HCT116 (cell line): Measurements from ENCODE around the gene CDC42BPA. TPM values are rescaled to one million over a fixed set of nuclear protein-coding genes. Genes with fewer than 3 reads are reported as not detected.
A peak's percentile ranks its signal among the peaks of the same experiment; 100 is the strongest.

ENCODE experiments used
- ATAC-seq: fragments of 200-7000 bp; cut with Tn5 transposase; 2 replicates; pipeline ENCODE4 v1.9.1; 2020; ENCODE audit warnings: mild to moderate bottlenecking, moderate library complexity
- BruUV-seq: library from RNA; stranded (reverse); fragments of 400-500 nt; replicated peaks from 2 replicates; lab custom pipeline; 2021; lab: Mats Ljungman, UMichigan
- CTCF ChIA-PET: fragments of 300-600 bp; sonication (Branson Sonifier 250); formaldehyde crosslinking; loops from one replicate; lab custom pipeline; 2021; ENCODE audit warnings: antibody characterized with exemption; lab: Charles Lee
- POLR2A ChIA-PET: fragments of 300-600, 350-600 bp; sonication (Branson Sonifier 250); formaldehyde crosslinking; loops from one replicate; lab custom pipeline; 2021; ENCODE audit warnings: antibody characterized with exemption; lab: Charles Lee
- RAD21 ChIA-PET, 2 experiments: fragments of 300-600 bp; sonication (Branson Sonifier 250); formaldehyde crosslinking; loops; one replicate each; lab custom pipeline; 2023; ENCODE audit warnings: low total read pairs in 2 of 2; ENCODE audit not compliant: uncharacterized antibody in 2 of 2, unreplicated experiment in 2 of 2, low non-redundant PET in 1 of 2; lab: Charles Lee
- DNase-seq: peaks from one replicate; pipeline ENCODE4 v3.0.0-alpha.2; 2010; ENCODE audit warnings: low read depth, low spot score
- H2AFZ ChIP-seq: fragments of 200-600 bp; shearing (Covaris generic), sonication (generic); 2 replicates; pipeline ENCODE4 v1.6.1; 2017; ENCODE audit warnings: low read depth, mixed run types, mixed read lengths, antibody characterized with exemption, low read length; ENCODE audit not compliant: poor library complexity, severe bottlenecking
- H3K27ac ChIP-seq: 2 replicates; pipeline ENCODE4 v1.5.1; 2012; ENCODE audit warnings: low read depth, low read length
- H3K27me3 ChIP-seq: fragments of 200-600 bp; sonication (generic); 2 replicates; pipeline ENCODE4 v1.6.1; 2016; ENCODE audit warnings: mixed run types, low read length, mixed read lengths; ENCODE audit not compliant: insufficient read depth
- H3K36me3 ChIP-seq, 2 experiments: fragments of 200-500 bp in 1 of 2; fragments of 200-600 bp in 1 of 2; sonication (Bioruptor generic) in 1 of 2; sonication (generic) in 1 of 2; 2 replicates each; pipeline versions ENCODE4 v1.5.1 to v1.6.1; 2014 to 2016; ENCODE audit warnings: low read length in 2 of 2, inconsistent platforms in 1 of 2, mixed read lengths in 1 of 2, mixed run types in 1 of 2; ENCODE audit not compliant: insufficient read depth in 2 of 2, control insufficient read depth in 1 of 2
- H3K4me1 ChIP-seq, 2 experiments: fragments of 200-600 bp in 1 of 2; sonication (generic) in 1 of 2; 2 replicates each; pipeline versions ENCODE4 v1.5.1 to v1.6.1; 2012 to 2017; ENCODE audit warnings: low read length in 2 of 2, inconsistent platforms in 1 of 2, mild to moderate bottlenecking in 1 of 2, mixed read lengths in 1 of 2, mixed run types in 1 of 2, moderate library complexity in 1 of 2; ENCODE audit not compliant: insufficient read depth in 2 of 2, control insufficient read depth in 1 of 2
- H3K4me2 ChIP-seq: fragments of 200-600 bp; sonication (generic); 2 replicates; pipeline ENCODE4 v1.6.1; 2017; ENCODE audit warnings: mixed run types, low read length, mixed read lengths
- H3K4me3 ChIP-seq, 2 experiments: fragments of 200-600 bp in 1 of 2; sonication (generic) in 1 of 2; replicated peaks in 1 of 2; 2 replicates each; pipeline ENCODE4 v1.5.1; 2011 to 2016; ENCODE audit warnings: low read length in 2 of 2, control low read depth in 1 of 2, low read depth in 1 of 2, mild to moderate bottlenecking in 1 of 2, mixed read lengths in 1 of 2, mixed run types in 1 of 2
- H3K79me2 ChIP-seq: fragments of 200-600 bp; sonication (generic); 2 replicates; pipeline ENCODE4 v1.6.1; 2017; ENCODE audit warnings: mild to moderate bottlenecking, mixed run types, low read length, moderate library complexity, mixed read lengths; ENCODE audit not compliant: insufficient read depth
- H3K9ac ChIP-seq: fragments of 200-600 bp; sonication (generic); 2 replicates; pipeline ENCODE4 v1.6.1; 2016; ENCODE audit warnings: low read length, mixed read lengths
- H3K9me2 ChIP-seq: fragments of 200-600 bp; sonication (generic), shearing (Covaris generic); 2 replicates; pipeline ENCODE4 v1.6.1; 2017; ENCODE audit warnings: mixed run types, mild to moderate bottlenecking, moderate library complexity; ENCODE audit not compliant: insufficient read depth
- H3K9me3 ChIP-seq, 2 experiments: fragments of 200-500 bp in 1 of 2; fragments of 200-600 bp in 1 of 2; sonication (Bioruptor generic) in 1 of 2; sonication (generic) in 1 of 2; 2 replicates each; pipeline ENCODE4 v1.6.1; 2014 to 2017; ENCODE audit warnings: low read length in 2 of 2, mixed read lengths in 2 of 2, inconsistent platforms in 1 of 2, low read depth in 1 of 2, mild to moderate bottlenecking in 1 of 2, mixed run types in 1 of 2, moderate library complexity in 1 of 2; ENCODE audit not compliant: control insufficient read depth in 1 of 2, insufficient read depth in 1 of 2
- H4K20me1 ChIP-seq: fragments of 200-600 bp; sonication (generic), shearing (Covaris generic); 2 replicates; pipeline ENCODE4 v1.6.1; 2017; ENCODE audit warnings: mixed run types, mild to moderate bottlenecking, moderate library complexity; ENCODE audit not compliant: insufficient read depth
- CBX3 ChIP-seq: IDR thresholded peaks from 2 replicates; pipeline ENCODE4 v1.6.1; 2012; ENCODE audit warnings: low read depth
- CEBPB ChIP-seq: IDR thresholded peaks from 2 replicates; pipeline ENCODE4 v1.6.1; 2012; ENCODE audit warnings: low read depth
- ELF1 ChIP-seq: IDR thresholded peaks from 2 replicates; pipeline ENCODE4 v1.6.1; 2012; ENCODE audit warnings: low read depth, borderline replicate concordance
- FOSL1 ChIP-seq: IDR thresholded peaks from 2 replicates; pipeline ENCODE4 v1.6.1; 2012; ENCODE audit warnings: low read depth
- POLR2A ChIP-seq: IDR thresholded peaks from 2 replicates; pipeline ENCODE4 v1.7.0; 2011; ENCODE audit warnings: borderline replicate concordance; ENCODE audit not compliant: insufficient read depth, insufficient read length; ENCODE audit errors: extremely low read depth
- POLR2AphosphoS5 ChIP-seq: IDR thresholded peaks from 2 replicates; pipeline ENCODE4 v1.6.1; 2011; ENCODE audit warnings: mild to moderate bottlenecking, low read depth, low read length, moderate library complexity
- RAD21 ChIP-seq: IDR thresholded peaks from 2 replicates; pipeline ENCODE4 v1.6.1; 2012; ENCODE audit warnings: low read depth, mild to moderate bottlenecking
- SRF ChIP-seq: IDR thresholded peaks from 2 replicates; pipeline ENCODE4 v1.6.1; 2012; ENCODE audit warnings: low read depth
- YY1 ChIP-seq: IDR thresholded peaks from 2 replicates; pipeline ENCODE4 v1.6.1; 2011; ENCODE audit warnings: low read length, low read depth, moderate library complexity, mild to moderate bottlenecking; ENCODE audit not compliant: insufficient replicate concordance; ENCODE audit errors: extremely low read depth
- ZFX ChIP-seq: fragments of 450-650 bp; IDR thresholded peaks from 2 replicates; pipeline ENCODE4 v1.6.1; 2017
- ZNF274 ChIP-seq: fragments of 200-500 bp; sonication (Bioruptor generic); IDR thresholded peaks from 2 replicates; pipeline ENCODE4 v1.6.1; 2014; ENCODE audit warnings: mild to moderate bottlenecking, low read depth, low read length, inconsistent platforms
- intact Hi-C: fragments of 100-400 bp; cut with micrococcal nuclease; formaldehyde crosslinking; loops from 2 replicates; pipeline ENCODE4 v1.10.0; 2022
- total RNA-seq: library from RNA; stranded (reverse); gene quantifications from one replicate; pipeline ENCODE4 v1.2.1, GENCODE V29; 2021; ENCODE audit not compliant: unreplicated experiment
- TF ChIP-seq, protein P1 (sequence below), 3 experiments: fragments of 200-600 bp in 1 of 3; sonication (generic) in 1 of 3; IDR thresholded peaks in 2 of 3; conservative IDR thresholded peaks in 1 of 3; 2 replicates each; pipeline ENCODE4 v1.5.1; 2012 to 2017; ENCODE audit warnings: low read depth in 2 of 3, low read length in 2 of 3, antibody characterized with exemption in 1 of 3, borderline replicate concordance in 1 of 3, control low read depth in 1 of 3, mild to moderate bottlenecking in 1 of 3, mixed read lengths in 1 of 3, mixed run types in 1 of 3, moderate library complexity in 1 of 3; ENCODE audit not compliant: insufficient read depth in 1 of 3
- TF ChIP-seq, protein P2 (sequence below): IDR thresholded peaks from 2 replicates; pipeline ENCODE4 v1.6.1; 2011; ENCODE audit warnings: mild to moderate bottlenecking, low read length, moderate library complexity; ENCODE audit not compliant: insufficient replicate concordance; ENCODE audit errors: extremely low read depth

Gene CDC42BPA
- total RNA-seq, 1 experiment from 2014 or later, result 44.0 TPM

DNA sequence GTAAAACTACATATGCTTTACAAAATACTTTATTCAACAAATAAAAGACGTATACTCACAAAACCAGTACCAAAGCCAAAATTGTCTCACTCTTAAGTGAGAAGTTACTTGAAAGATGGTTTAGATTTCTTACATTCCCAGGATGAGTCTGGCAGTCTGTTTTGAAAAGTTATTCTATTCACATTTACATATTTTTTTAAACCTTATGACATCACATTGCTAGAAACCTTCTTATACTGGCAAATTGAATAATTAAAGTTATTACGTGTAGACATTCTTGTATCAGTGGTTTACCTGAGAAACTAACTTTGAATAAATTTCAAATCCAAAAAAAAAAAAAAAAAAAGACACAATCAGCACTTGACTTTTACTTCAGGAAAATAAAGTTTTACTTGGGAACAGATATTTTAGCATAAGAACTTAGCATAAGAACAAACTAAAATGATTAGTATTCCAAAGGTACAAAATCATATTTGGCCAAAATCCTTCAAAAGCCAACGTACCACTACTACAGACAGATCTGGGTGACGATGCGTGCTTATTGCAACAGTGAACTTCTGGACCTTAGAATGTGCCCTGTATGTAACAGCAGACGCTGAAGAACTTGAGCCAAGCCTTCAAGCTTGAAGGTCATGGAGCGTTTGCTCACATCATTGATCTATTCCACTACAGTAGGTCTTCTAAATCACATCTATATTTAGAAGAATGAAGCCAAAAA is 2.5 kb downstream of the CDC42BPA start:
- intact Hi-C loops, result loop anchor here (5.0 kb wide), 4 partner anchors 42 to 117 kb away; no protein-coding TSS in a partner anchor
- H2AFZ ChIP-seq, result no peak overlapping the region
- TF ChIP-seq POLR2AphosphoS5, result no peak
- 0 out of 2 replicates have a peak, but pooled peaks have one; percentile 13 for TF ChIP-seq CBX3
- TF ChIP-seq, all 23 proteins: peak for 1
- H4K20me1 ChIP-seq, result peaks cover 4% of the 10 kb centered on the region; the same call in 1 of the 2 replicates
- BruUV-seq, result no TSS peak
- no peaks in the 10 kb centered on the region for H3K27me3 ChIP-seq
- CTCF ChIA-PET, result no interaction called here
- RAD21 ChIA-PET, result no interaction called here
- H3K36me3 ChIP-seq, result no peaks in the 10 kb centered on the region
- H3K9ac ChIP-seq, result peak overlapping the region; percentile 80
- DNase-seq (no peak), ATAC-seq (no peak)
- peak overlapping the region; percentile 75 for H3K4me3 ChIP-seq
- POLR2A ChIA-PET, result no interaction called here
- no peaks in the 10 kb centered on the region for H3K9me2 ChIP-seq
- peak overlapping the region; percentile 88 for H3K4me2 ChIP-seq
- peaks cover 69% of the 10 kb centered on the region for H3K79me2 ChIP-seq
- H3K9me3 ChIP-seq, result no peaks in the 10 kb centered on the region
- H3K27ac ChIP-seq, result peak overlapping the region; percentile 83; the same call in 1 of the 2 replicates
- peaks cover 7 to 38% of the 10 kb centered on the region in 2 experiments for H3K4me1 ChIP-seq

- DNase-seq (no peak), ATAC-seq (no peak)
- Histone ChIP-seq H4K20me1 (peaks cover 4% of the 10 kb centered on the region; the same call in 1 of the 2 replicates), H3K27ac (no peak overlapping the region), H3K9me3 (no peaks in the 10 kb centered on the region), H3K4me2 (peak overlapping the region; percentile 29; the same call in 1 of the 2 replicates), H3K4me3 (no peak overlapping the region), H3K4me1 (peaks cover 7 to 34% of the 10 kb centered on the region in 2 experiments), H3K79me2 (peaks cover 84% of the 10 kb centered on the region), H3K36me3 (no peaks in the 10 kb centered on the region), H3K27me3 (no peaks in the 10 kb centered on the region), H2AFZ (no peak overlapping the region), H3K9ac (no peak overlapping the region), H3K9me2 (no peaks in the 10 kb centered on the region)
- no TSS peak for BruUV-seq
- intact Hi-C loops, result no loop called here
- ChIA-PET POLR2A (no interaction called here), RAD21 (no interaction called here), CTCF (no interaction called here)
- TF ChIP-seq ZFX (no peak), FOSL1 (no peak), POLR2A (no peak), ZNF274 (no peak), CEBPB (no peak), SRF (no peak), RAD21 (no peak), POLR2AphosphoS5 (no peak), YY1 (no peak), ELF1 (no peak)
- TF ChIP-seq, protein P1, sequence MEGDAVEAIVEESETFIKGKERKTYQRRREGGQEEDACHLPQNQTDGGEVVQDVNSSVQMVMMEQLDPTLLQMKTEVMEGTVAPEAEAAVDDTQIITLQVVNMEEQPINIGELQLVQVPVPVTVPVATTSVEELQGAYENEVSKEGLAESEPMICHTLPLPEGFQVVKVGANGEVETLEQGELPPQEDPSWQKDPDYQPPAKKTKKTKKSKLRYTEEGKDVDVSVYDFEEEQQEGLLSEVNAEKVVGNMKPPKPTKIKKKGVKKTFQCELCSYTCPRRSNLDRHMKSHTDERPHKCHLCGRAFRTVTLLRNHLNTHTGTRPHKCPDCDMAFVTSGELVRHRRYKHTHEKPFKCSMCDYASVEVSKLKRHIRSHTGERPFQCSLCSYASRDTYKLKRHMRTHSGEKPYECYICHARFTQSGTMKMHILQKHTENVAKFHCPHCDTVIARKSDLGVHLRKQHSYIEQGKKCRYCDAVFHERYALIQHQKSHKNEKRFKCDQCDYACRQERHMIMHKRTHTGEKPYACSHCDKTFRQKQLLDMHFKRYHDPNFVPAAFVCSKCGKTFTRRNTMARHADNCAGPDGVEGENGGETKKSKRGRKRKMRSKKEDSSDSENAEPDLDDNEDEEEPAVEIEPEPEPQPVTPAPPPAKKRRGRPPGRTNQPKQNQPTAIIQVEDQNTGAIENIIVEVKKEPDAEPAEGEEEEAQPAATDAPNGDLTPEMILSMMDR (IDR thresholded peaks at IDR 0.05 in 2 of 3, conservative IDR thresholded peaks at IDR 0.05 in 1 of 3; ENCODE audit: borderline replicate concordance in 1 of 3, insufficient read depth in 1 of 3, low read depth in 2 of 3, low read length in 2 of 3), result no peak
- TF ChIP-seq, protein P2, sequence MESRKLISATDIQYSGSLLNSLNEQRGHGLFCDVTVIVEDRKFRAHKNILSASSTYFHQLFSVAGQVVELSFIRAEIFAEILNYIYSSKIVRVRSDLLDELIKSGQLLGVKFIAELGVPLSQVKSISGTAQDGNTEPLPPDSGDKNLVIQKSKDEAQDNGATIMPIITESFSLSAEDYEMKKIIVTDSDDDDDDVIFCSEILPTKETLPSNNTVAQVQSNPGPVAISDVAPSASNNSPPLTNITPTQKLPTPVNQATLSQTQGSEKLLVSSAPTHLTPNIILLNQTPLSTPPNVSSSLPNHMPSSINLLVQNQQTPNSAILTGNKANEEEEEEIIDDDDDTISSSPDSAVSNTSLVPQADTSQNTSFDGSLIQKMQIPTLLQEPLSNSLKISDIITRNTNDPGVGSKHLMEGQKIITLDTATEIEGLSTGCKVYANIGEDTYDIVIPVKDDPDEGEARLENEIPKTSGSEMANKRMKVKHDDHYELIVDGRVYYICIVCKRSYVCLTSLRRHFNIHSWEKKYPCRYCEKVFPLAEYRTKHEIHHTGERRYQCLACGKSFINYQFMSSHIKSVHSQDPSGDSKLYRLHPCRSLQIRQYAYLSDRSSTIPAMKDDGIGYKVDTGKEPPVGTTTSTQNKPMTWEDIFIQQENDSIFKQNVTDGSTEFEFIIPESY, result no peak
These were observed 4.1 kb downstream of the CDC42BPA start for GRCh38 chr1:227314014-227314848.
